ENCODE data around the gene SYTL1. TPM values are rescaled to one million over a fixed set of nuclear protein-coding genes. Genes with fewer than 3 reads are reported as not detected.

The SYTL1 gene
- total RNA-seq, 1 donor: under 0.01 TPM

GRCh38 chr1:27342391-27342777 is 562 bp downstream of the SYTL1 start:
- no peaks in the 10 kb centered on the region for H4K20me1 ChIP-seq (ENCODE audit: insufficient read depth, low read length)
- no peaks in the 10 kb centered on the region for H3K27me3 ChIP-seq (ENCODE audit: insufficient read depth, low read length)
- peak; percentile 74 for DNase-seq (ENCODE audit: insufficient read length, low spot score, missing footprints)
- no peak overlapping the region for H3K4me2 ChIP-seq (ENCODE audit: insufficient read depth, low read length)
- H3K27ac ChIP-seq (ENCODE audit: low read depth, low read length): no peak overlapping the region
- H3K36me3 ChIP-seq (ENCODE audit: insufficient read depth, low read length): no peaks in the 10 kb centered on the region
- no peaks in the 10 kb centered on the region for H3K9me3 ChIP-seq (ENCODE audit: low read depth, low read length)
- peaks cover 14% of the 10 kb centered on the region for H3K4me1 ChIP-seq (ENCODE audit: insufficient read depth, low read length)
- TF ChIP-seq, protein P1, sequence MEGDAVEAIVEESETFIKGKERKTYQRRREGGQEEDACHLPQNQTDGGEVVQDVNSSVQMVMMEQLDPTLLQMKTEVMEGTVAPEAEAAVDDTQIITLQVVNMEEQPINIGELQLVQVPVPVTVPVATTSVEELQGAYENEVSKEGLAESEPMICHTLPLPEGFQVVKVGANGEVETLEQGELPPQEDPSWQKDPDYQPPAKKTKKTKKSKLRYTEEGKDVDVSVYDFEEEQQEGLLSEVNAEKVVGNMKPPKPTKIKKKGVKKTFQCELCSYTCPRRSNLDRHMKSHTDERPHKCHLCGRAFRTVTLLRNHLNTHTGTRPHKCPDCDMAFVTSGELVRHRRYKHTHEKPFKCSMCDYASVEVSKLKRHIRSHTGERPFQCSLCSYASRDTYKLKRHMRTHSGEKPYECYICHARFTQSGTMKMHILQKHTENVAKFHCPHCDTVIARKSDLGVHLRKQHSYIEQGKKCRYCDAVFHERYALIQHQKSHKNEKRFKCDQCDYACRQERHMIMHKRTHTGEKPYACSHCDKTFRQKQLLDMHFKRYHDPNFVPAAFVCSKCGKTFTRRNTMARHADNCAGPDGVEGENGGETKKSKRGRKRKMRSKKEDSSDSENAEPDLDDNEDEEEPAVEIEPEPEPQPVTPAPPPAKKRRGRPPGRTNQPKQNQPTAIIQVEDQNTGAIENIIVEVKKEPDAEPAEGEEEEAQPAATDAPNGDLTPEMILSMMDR (IDR thresholded peaks at IDR 0.05; ENCODE audit: extremely low read depth, low read depth, low read length): no peak
- no peak overlapping the region for H2AFZ ChIP-seq (ENCODE audit: low read length)
- no peak overlapping the region for H3K4me3 ChIP-seq (ENCODE audit: insufficient read depth, low read length)
- H3K79me2 ChIP-seq (ENCODE audit: insufficient read depth, low read length): no peaks in the 10 kb centered on the region

GRCh38 chr1:27342778-27343638 is 1.2 kb downstream of the SYTL1 start:
- no peaks in the 10 kb centered on the region for H4K20me1 ChIP-seq (ENCODE audit: insufficient read depth, low read length)
- peaks cover 14% of the 10 kb centered on the region for H3K4me1 ChIP-seq (ENCODE audit: insufficient read depth, low read length)
- no peaks in the 10 kb centered on the region for H3K9me3 ChIP-seq (ENCODE audit: low read depth, low read length)
- H2AFZ ChIP-seq (ENCODE audit: low read length): no peak overlapping the region
- no peak overlapping the region for H3K4me3 ChIP-seq (ENCODE audit: insufficient read depth, low read length)
- no peaks in the 10 kb centered on the region for H3K27me3 ChIP-seq (ENCODE audit: insufficient read depth, low read length)
- DNase-seq (ENCODE audit: insufficient read length, low spot score, missing footprints): peak; percentile 71
- no peak overlapping the region for H3K27ac ChIP-seq (ENCODE audit: low read depth, low read length)
- TF ChIP-seq, protein P1 (IDR thresholded peaks at IDR 0.05; ENCODE audit: extremely low read depth, low read depth, low read length): no peak
- H3K79me2 ChIP-seq (ENCODE audit: insufficient read depth, low read length): no peaks in the 10 kb centered on the region
- no peak overlapping the region for H3K4me2 ChIP-seq (ENCODE audit: insufficient read depth, low read length)
- no peaks in the 10 kb centered on the region for H3K36me3 ChIP-seq (ENCODE audit: insufficient read depth, low read length)

DNA sequence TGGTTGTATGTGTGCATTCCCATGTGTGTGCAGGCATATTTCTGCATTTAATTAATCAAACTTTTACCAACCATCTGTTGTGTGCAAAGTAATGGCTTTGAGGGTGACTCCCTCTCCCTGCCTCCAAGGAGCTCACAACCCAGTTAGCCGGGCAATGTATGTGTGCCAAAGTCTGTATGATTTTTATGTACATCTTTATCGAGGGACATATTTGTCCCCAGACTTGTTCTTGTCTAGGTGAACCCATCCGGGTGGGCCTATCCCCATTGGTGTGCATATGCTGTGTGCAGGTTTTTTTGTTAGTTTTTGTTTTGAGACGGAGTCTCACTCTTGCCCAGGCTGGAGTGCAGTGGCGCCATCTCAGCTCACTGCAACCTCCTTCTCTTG is 1.8 kb downstream of the SYTL1 start:
- no peaks in the 10 kb centered on the region for H3K36me3 ChIP-seq (ENCODE audit: insufficient read depth, low read length)
- peak; percentile 73 for DNase-seq (ENCODE audit: insufficient read length, low spot score, missing footprints)
- H3K79me2 ChIP-seq (ENCODE audit: insufficient read depth, low read length): no peaks in the 10 kb centered on the region
- no peak overlapping the region for H2AFZ ChIP-seq (ENCODE audit: low read length)
- TF ChIP-seq, protein P1 (IDR thresholded peaks at IDR 0.05; ENCODE audit: extremely low read depth, low read depth, low read length): no peak
- no peaks in the 10 kb centered on the region for H3K27me3 ChIP-seq (ENCODE audit: insufficient read depth, low read length)
- H3K4me1 ChIP-seq (ENCODE audit: insufficient read depth, low read length): peaks cover 14% of the 10 kb centered on the region
- no peak overlapping the region for H3K4me2 ChIP-seq (ENCODE audit: insufficient read depth, low read length)
- no peak overlapping the region for H3K4me3 ChIP-seq (ENCODE audit: insufficient read depth, low read length)
- H3K27ac ChIP-seq (ENCODE audit: low read depth, low read length): no peak overlapping the region
- H3K9me3 ChIP-seq (ENCODE audit: low read depth, low read length): no peaks in the 10 kb centered on the region
- no peaks in the 10 kb centered on the region for H4K20me1 ChIP-seq (ENCODE audit: insufficient read depth, low read length)

- Histone ChIP-seq H3K79me2 (ENCODE audit: insufficient read depth, low read length) (no peaks in the 10 kb centered on the region), H3K4me1 (ENCODE audit: insufficient read depth, low read length) (peaks cover 16% of the 10 kb centered on the region), H2AFZ (ENCODE audit: low read length) (no peak overlapping the region), H3K4me3 (ENCODE audit: insufficient read depth, low read length) (no peak overlapping the region), H3K9me3 (ENCODE audit: low read depth, low read length) (no peaks in the 10 kb centered on the region), H4K20me1 (ENCODE audit: insufficient read depth, low read length) (no peaks in the 10 kb centered on the region), H3K36me3 (ENCODE audit: insufficient read depth, low read length) (no peaks in the 10 kb centered on the region), H3K4me2 (ENCODE audit: insufficient read depth, low read length) (no peak overlapping the region), H3K27me3 (ENCODE audit: insufficient read depth, low read length) (no peaks in the 10 kb centered on the region), H3K27ac (ENCODE audit: low read depth, low read length) (no peak overlapping the region)
- DNase-seq (ENCODE audit: insufficient read length, low spot score, missing footprints): no peak
- TF ChIP-seq, protein P1 (IDR thresholded peaks at IDR 0.05; ENCODE audit: extremely low read depth, low read depth, low read length): no peak
These were observed 3.5 kb downstream of the SYTL1 start for GRCh38 chr1:27345272-27345671.

All from osteoblast (primary cell).